ENCODE measurements around the gene GLOD5. TPM values are rescaled to one million over a fixed set of nuclear protein-coding genes. Genes with fewer than 3 reads are reported as not detected.

GLOD5 gene
- total RNA-seq, 1 experiment from 2014 or later, result not detected

DNA sequence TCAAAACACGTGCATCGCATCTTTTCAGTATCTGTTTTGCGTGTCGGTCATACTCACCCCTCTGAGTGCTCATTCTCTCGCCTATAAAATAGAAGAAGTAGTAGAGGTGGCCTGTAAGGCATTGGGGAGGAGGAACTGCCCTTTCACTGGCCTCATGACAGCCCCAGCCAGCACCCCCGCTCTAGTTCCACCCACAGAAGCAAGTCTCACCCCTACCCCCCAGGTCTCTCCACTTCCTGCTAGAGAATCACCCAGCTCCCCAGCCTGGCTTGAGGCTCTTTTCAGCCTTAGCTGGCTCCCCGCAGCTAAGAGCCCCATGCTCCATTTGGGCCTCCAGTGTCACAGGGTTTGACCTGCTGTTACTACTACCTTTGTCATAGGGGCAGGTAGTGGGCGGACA is 52.1 kb downstream of the GLOD5 start:
- Histone ChIP-seq H3K9ac (ENCODE audit: extremely low read depth, insufficient read length, low read length) (no peak overlapping the region), H3K23me2 (ENCODE audit: insufficient read length, low read depth, low read length, poor library complexity, severe bottlenecking) (no peaks in the 10 kb centered on the region), H3K23ac (ENCODE audit: insufficient read length, low read depth, low read length) (no peak overlapping the region), H3K14ac (ENCODE audit: insufficient read depth, low read length) (no peak overlapping the region), H3K9me3 (ENCODE audit: control insufficient read depth, low read depth, low read length) (peaks cover 15% of the 10 kb centered on the region), H2BK120ac (ENCODE audit: low read depth, low read length, poor library complexity, severe bottlenecking) (no peak overlapping the region), H3K56ac (ENCODE audit: insufficient read length, low read depth, low read length) (no peak overlapping the region), H2BK12ac (ENCODE audit: insufficient read length, low read depth, low read length) (no peak overlapping the region), H3T11ph (ENCODE audit: low read length) (no peak overlapping the region), H3K27ac (ENCODE audit: insufficient read length, low read depth, low read length) (no peak overlapping the region), H4K8ac (replicated peaks; ENCODE audit: insufficient read length, low read depth, low read length) (no peak overlapping the region), H4K20me1 (ENCODE audit: control insufficient read depth, insufficient read depth, insufficient read length) (no peaks in the 10 kb centered on the region), H3K79me1 (ENCODE audit: insufficient read depth, low read depth, low read length, poor library complexity, severe bottlenecking) (no peaks in the 10 kb centered on the region), H2BK20ac (ENCODE audit: low read depth, low read length, poor library complexity, severe bottlenecking) (no peak overlapping the region), H3K18ac (ENCODE audit: insufficient read length, low read depth, low read length) (no peak overlapping the region), H2BK5ac (ENCODE audit: insufficient read length, low read length) (no peak overlapping the region), H4K91ac (ENCODE audit: insufficient read length, low read depth, low read length) (no peak overlapping the region), H2AK5ac (ENCODE audit: insufficient read length, low read length) (no peak overlapping the region), H3K4ac (ENCODE audit: low read depth, low read length) (no peak overlapping the region), H2AFZ (ENCODE audit: low read length) (no peak overlapping the region), H3K4me1 (ENCODE audit: insufficient read depth, low read length) (no peaks in the 10 kb centered on the region), H4K5ac (ENCODE audit: insufficient read length, low read depth, low read length) (no peak overlapping the region), H3K27me3 (ENCODE audit: insufficient read depth, low read length) (no peaks in the 10 kb centered on the region), H3K4me2 (ENCODE audit: insufficient read depth, insufficient read length, low read length) (no peak overlapping the region), H2BK15ac (ENCODE audit: low read depth, low read length) (no peak overlapping the region), H3K79me2 (ENCODE audit: insufficient read depth, low read length) (no peaks in the 10 kb centered on the region)
- Mint-ChIP-seq H3K27ac (no peak overlapping the region), H3K4me3 (no peak overlapping the region), H3K9me3 (peaks cover 54 to 72% of the 10 kb centered on the region in 2 experiments), H3K4me1 (no peaks in the 10 kb centered on the region), H3K27me3 (ENCODE audit: low read depth) (peaks cover 2% of the 10 kb centered on the region; the same call in 1 of the 2 replicates), H3K36me3 (ENCODE audit: insufficient read depth in 1 of 3, low read depth in 3 of 3) (peaks cover 11 to 55% (median 40%) of the 10 kb centered on the region in 3 experiments)
- DNase-seq, result no peak
- TF ChIP-seq, protein P1, sequence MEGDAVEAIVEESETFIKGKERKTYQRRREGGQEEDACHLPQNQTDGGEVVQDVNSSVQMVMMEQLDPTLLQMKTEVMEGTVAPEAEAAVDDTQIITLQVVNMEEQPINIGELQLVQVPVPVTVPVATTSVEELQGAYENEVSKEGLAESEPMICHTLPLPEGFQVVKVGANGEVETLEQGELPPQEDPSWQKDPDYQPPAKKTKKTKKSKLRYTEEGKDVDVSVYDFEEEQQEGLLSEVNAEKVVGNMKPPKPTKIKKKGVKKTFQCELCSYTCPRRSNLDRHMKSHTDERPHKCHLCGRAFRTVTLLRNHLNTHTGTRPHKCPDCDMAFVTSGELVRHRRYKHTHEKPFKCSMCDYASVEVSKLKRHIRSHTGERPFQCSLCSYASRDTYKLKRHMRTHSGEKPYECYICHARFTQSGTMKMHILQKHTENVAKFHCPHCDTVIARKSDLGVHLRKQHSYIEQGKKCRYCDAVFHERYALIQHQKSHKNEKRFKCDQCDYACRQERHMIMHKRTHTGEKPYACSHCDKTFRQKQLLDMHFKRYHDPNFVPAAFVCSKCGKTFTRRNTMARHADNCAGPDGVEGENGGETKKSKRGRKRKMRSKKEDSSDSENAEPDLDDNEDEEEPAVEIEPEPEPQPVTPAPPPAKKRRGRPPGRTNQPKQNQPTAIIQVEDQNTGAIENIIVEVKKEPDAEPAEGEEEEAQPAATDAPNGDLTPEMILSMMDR (conservative IDR thresholded peaks at IDR 0.05), result no peak
- WGBS (ENCODE audit: extremely low coverage, insufficient read length, low lambda C conversion rate), result no CpG with 5 or more reads among the region's 8 CpGs

All from H9 (cell line).